HG02623 (cell line): ENCODE measurements around the gene MUC3A.
A peak's percentile ranks its signal among the peaks of the same experiment; 100 is the strongest.

Experiments used
- ATAC-seq: cut with Tn5 transposase; IDR thresholded peaks from one replicate; pipeline ENCODE4 v1.9.1; 2021; ENCODE audit warnings: moderate library complexity; ENCODE audit not compliant: unreplicated experiment

Gene MUC3A

GRCh38 chr7:100944138-100944537, 5.2 kb upstream of the MUC3A start:
- ATAC-seq: no peak

GRCh38 chr7:100946111-100946510, 3.2 kb upstream of the MUC3A start:
- no peak for ATAC-seq

GRCh38 chr7:100946766-100947365, 2.5 kb upstream of the MUC3A start:
- no peak for ATAC-seq

DNA sequence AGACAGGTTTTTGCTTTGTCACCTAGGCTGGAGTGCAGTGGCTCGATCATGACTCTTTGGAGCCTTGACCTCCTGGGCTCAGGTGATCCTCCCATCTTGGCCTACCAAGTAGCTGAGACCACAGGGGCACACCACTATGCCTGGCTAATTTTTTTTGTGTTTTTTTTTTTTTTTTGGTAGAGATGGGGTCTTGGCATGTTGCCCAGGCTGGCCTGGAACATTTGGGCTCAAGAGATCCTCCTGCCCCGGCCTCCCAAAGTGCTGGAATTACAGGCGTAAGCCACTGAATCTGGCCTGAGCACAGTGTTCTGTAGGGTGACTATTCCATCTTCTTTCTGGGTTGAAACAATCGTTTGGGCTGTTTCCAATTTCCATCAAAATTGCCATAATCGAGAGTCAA, 1.5 kb upstream of the MUC3A start:
- no peak for ATAC-seq

- no peak for ATAC-seq
Observed at GRCh38 chr7:100949933-100950443, 654 bp downstream of the MUC3A start.

GRCh38 chr7:100951172-100951571, 1.8 kb downstream of the MUC3A start:
- ATAC-seq: no peak

GRCh38 chr7:100951888-100952560, 2.7 kb downstream of the MUC3A start:
- ATAC-seq: no peak

GRCh38 chr7:100952641-100953040, 3.3 kb downstream of the MUC3A start:
- no peak for ATAC-seq

DNA sequence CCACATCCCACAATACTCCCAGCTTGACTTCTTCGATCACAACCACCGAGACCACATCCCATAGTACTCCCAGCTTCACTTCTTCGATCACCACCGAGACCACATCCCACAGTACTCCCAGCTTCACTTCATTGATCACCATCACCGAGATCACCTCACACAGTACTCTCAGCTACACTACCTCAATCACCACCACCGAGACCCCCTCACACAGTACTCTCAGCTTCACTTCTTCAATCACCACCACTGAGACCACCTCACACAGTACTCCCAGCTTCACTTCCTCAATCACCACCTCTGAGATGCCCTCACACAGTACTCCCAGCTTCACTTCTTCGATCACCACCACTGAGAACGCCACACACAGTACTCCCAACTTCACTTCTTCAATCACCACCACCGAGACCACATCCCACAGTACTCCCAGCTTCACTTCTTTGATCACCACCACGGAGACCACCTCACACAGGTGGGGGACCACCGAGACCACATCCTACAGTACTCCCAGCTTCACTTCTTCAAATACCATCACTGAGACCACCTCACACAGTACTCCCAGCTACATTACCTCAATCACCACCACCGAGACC, 8.6 kb downstream of the MUC3A start:
- ATAC-seq: no peak

GRCh38 chr7:100959894-100960293, 10.6 kb downstream of the MUC3A start:
- no peak for ATAC-seq

GRCh38 chr7:100962537-100962936, 13.2 kb downstream of the MUC3A start:
- ATAC-seq: no peak

DNA sequence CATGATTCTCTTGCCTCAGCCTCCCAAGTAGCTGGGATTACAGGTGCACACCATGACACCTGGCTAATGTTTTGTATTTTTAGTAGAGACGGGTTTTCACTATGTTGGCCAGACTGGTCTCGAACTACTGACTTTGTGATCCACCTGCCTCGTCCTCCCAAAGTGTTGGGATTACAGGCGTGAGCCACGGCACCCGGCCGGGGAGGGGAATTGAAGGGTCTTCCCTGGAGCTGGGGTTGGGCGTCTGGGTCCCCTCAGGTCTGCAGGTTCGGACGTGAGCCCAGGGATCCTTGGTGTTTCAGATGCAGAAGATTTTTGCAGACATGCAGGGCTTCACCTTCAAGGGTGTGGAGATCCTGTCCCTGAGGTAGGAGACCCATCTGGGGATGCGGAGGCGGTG, 14.1 kb downstream of the MUC3A start:
- ATAC-seq: no peak

GRCh38 chr7:100963874-100964273, 14.5 kb downstream of the MUC3A start:
- ATAC-seq: no peak

DNA sequence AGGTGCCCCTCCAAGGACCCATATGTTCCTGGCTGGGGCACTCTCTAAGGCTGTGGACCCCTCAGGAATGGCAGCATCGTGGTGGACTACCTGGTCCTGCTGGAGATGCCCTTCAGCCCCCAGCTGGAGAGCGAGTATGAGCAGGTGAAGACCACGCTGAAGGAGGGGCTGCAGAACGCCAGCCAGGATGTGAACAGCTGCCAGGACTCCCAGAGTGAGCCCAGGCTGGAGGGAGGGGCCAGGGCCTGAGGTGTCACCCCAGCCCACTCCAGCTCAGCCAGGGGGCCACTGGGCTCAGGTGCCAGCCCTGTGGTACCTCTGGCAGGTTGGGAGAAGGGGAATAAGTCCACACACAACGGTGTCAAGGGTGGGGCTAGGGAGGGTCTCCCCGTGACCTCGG, 15.3 kb downstream of the MUC3A start:
- ATAC-seq: no peak

GRCh38 chr7:100965045-100965722, 15.8 kb downstream of the MUC3A start:
- ATAC-seq: no peak

DNA sequence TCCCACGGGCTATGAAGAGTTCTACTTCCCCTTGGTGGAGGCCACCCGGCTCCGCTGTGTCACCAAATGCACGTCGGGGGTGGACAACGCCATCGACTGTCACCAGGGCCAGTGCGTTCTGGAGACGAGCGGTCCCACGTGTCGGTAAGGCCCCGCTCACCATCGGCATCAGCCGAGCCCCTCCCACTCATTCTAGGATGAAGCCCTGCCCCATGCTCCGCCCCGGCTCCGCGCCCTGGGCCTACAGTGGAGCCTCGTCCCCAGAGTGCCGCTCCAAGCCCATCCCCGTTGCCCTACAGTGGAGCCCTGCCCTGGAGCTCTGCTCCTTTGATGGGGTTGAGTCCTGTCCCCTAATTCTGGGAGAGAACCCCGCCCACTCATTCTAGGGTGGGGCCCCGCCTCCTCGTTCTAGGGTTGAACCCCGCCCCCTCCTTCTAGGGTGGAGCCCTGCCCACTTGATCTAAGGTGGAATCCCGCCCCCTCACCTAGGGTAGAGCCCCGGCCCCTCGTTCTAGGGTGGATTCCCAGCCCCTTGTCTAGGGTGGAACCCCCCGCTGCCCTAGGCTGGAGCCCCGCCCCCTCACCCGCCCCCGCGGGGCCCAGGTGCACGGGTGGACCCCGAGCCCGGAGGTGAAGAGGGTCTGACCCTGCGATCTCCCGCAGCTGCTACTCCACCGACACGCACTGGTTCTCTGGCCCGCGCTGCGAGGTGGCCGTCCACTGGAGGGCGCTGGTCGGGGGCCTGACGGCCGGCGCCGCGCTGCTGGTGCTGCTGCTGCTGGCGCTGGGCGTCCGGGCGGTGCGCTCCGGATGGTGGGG, 16.6 kb downstream of the MUC3A start:
- peak; percentile 56 for ATAC-seq

DNA sequence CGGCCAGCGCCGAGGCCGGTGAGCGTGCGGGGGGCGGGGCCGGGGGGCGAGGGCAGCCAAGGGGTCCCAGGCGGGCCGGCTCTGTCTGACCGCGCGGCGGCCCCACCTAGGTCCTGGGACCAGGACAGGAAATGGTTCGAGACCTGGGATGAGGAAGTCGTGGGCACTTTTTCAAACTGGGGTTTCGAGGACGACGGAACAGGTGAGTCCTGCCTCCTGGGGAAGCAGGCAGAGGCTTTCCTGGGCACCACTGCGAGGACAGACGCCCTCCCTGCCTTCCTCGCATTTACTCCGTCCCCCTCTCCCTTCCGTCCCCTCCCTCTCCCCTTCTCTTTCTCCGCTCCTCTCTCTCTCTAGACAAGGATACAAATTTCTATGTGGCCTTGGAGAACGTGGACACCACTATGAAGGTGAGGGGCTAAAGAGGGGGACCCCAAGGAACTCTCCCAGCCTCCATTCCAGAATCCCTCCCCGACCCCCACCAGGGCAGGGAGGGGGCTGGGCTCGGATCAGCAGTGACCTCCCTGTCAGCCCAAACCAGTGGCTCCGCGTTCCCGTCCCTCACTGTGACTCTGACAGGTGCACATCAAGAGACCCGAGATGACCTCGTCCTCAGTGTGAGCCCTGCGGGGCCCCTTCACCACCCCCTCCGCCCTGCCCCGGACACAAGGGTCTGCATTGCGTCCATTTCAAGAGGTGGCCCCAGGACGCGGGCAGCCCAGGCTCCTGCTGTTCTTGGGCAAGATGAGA, 17.4 kb downstream of the MUC3A start:
- ATAC-seq: no peak

GRCh38 chr7:100967292-100967863, 18.0 kb downstream of the MUC3A start:
- ATAC-seq: no peak

DNA sequence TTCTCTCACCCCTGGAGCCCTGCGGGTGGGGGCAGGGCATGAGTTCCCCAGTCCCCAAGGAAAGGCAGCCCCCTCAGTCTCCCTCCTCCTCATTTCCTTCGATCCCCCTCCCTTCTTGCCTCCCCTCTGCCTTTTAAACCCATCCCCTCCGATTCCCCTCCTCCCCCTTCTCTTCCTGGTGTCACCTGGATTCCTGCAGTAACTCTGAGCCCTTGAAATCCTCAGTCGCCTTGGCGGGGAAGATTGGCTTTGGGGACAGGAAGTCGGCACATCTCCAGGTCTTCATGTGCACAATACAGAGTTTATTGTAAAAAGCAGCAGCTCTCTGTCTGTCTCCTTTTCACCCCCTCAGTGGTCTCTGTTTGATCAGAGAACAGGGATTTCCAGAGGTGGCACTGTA, 18.7 kb downstream of the MUC3A start:
- no peak for ATAC-seq

GRCh38 chr7:100968650-100969049, 19.3 kb downstream of the MUC3A start:
- no peak for ATAC-seq
